ENCODE data around the gene KIRREL3.

Gene KIRREL3

GRCh38 chr11:126914941-126915340, 85.6 kb downstream of the KIRREL3 start:
- DNase-seq (ENCODE audit: low read depth): no peak

- DNase-seq (ENCODE audit: low read depth): no peak
Observed at GRCh38 chr11:126914166-126914565, 86.4 kb downstream of the KIRREL3 start.

GRCh38 chr11:126904520-126904919, 96.0 kb downstream of the KIRREL3 start:
- DNase-seq (ENCODE audit: low read depth): no peak

- DNase-seq (ENCODE audit: low read depth): no peak
Observed at GRCh38 chr11:126901783-126902182, 98.8 kb downstream of the KIRREL3 start.

- DNase-seq (ENCODE audit: low read depth): no peak
Observed at GRCh38 chr11:126899961-126900748, 100.4 kb downstream of the KIRREL3 start.

- no peak for DNase-seq (ENCODE audit: low read depth)
Observed at GRCh38 chr11:126898802-126899201, 101.8 kb downstream of the KIRREL3 start.

GRCh38 chr11:126897430-126897829, 103.1 kb downstream of the KIRREL3 start:
- DNase-seq (ENCODE audit: low read depth): no peak

GRCh38 chr11:126896025-126896424, 104.5 kb downstream of the KIRREL3 start:
- DNase-seq (ENCODE audit: low read depth): no peak

GRCh38 chr11:126893796-126894195, 106.8 kb downstream of the KIRREL3 start:
- no peak for DNase-seq (ENCODE audit: low read depth)

GRCh38 chr11:126892756-126893155, 107.8 kb downstream of the KIRREL3 start:
- DNase-seq (ENCODE audit: low read depth): no peak

- DNase-seq (ENCODE audit: low read depth): peak; percentile 36
Observed at GRCh38 chr11:126891556-126892217, 108.9 kb downstream of the KIRREL3 start.

- DNase-seq (ENCODE audit: low read depth): no peak
Observed at GRCh38 chr11:126890561-126890960, 110.0 kb downstream of the KIRREL3 start.

- DNase-seq (ENCODE audit: low read depth): no peak
Observed at GRCh38 chr11:126888115-126888712, 112.4 kb downstream of the KIRREL3 start.

- no peak for DNase-seq (ENCODE audit: low read depth)
Observed at GRCh38 chr11:126886636-126887035, 113.9 kb downstream of the KIRREL3 start.

- DNase-seq (ENCODE audit: low read depth): no peak
Observed at GRCh38 chr11:126886085-126886484, 114.5 kb downstream of the KIRREL3 start.

- no peak for DNase-seq (ENCODE audit: low read depth)
Observed at GRCh38 chr11:126884594-126884993, 116.0 kb downstream of the KIRREL3 start.

GRCh38 chr11:126884192-126884591, 116.4 kb downstream of the KIRREL3 start:
- DNase-seq (ENCODE audit: low read depth): no peak

GRCh38 chr11:126880872-126881271, 119.7 kb downstream of the KIRREL3 start:
- no peak for DNase-seq (ENCODE audit: low read depth)

- no peak for DNase-seq (ENCODE audit: low read depth)
Observed at GRCh38 chr11:126879516-126879915, 121.1 kb downstream of the KIRREL3 start.

GRCh38 chr11:126878913-126879482, 121.6 kb downstream of the KIRREL3 start:
- no peak for DNase-seq (ENCODE audit: low read depth)

GRCh38 chr11:126874831-126875230, 125.7 kb downstream of the KIRREL3 start:
- no peak for DNase-seq (ENCODE audit: low read depth)

GRCh38 chr11:126874276-126874675, 126.3 kb downstream of the KIRREL3 start:
- no peak for DNase-seq (ENCODE audit: low read depth)

- no peak for DNase-seq (ENCODE audit: low read depth)
Observed at GRCh38 chr11:126871792-126872191, 128.8 kb downstream of the KIRREL3 start.
